Measurements from ENCODE around the gene IFNGR1. TPM values are rescaled to one million over a fixed set of nuclear protein-coding genes. Genes with fewer than 3 reads are reported as not detected.

Gene IFNGR1
- total and polyA plus RNA-seq, 2 of the 13 experiments (the other 11 are each of a cell fraction or from before 2014, with no cell fraction given): 82.8 to 87.8 TPM

- peak; percentile 84; the same call in 1 of the 2 replicates for TF ChIP-seq CBX5 (CRISPR knock-in tag; IDR thresholded peaks at IDR 0.05; ENCODE audit: borderline replicate concordance)
- peak; percentile 81; the same call in 1 of the 2 replicates for TF ChIP-seq JUND (CRISPR knock-in tag; IDR thresholded peaks at IDR 0.05)
- peak; percentile 89 for TF ChIP-seq MAX (IDR thresholded peaks at IDR 0.05)
- TF ChIP-seq RBM39 (IDR thresholded peaks at IDR 0.05; ENCODE audit: low read depth, low read length, poor library complexity, severe bottlenecking): peak; percentile 96
- peak; percentile 93 for TF ChIP-seq ZNF724P (CRISPR knock-in tag; IDR thresholded peaks at IDR 0.05; ENCODE audit: borderline replicate concordance)
- TF ChIP-seq ZNF761 (CRISPR knock-in tag; conservative IDR thresholded peaks at IDR 0.05): no peak
- no peak for TF ChIP-seq RFXANK (CRISPR knock-in tag; IDR thresholded peaks at IDR 0.05)
- peak; percentile 83; the same call in 1 of the 2 replicates for TF ChIP-seq MTERF4 (CRISPR knock-in tag; IDR thresholded peaks at IDR 0.05)
- peak; percentile 87 for TF ChIP-seq ZHX1 (CRISPR knock-in tag; IDR thresholded peaks at IDR 0.05; ENCODE audit: low read depth)
- TF ChIP-seq KLF6 (CRISPR knock-in tag; IDR thresholded peaks at IDR 0.05): peak; percentile 87
- peak; percentile 93 to 97 for TF ChIP-seq POLR2A (IDR thresholded peaks at IDR 0.05; ENCODE audit: insufficient read depth in 1 of 2, low read depth in 2 of 2, low read length in 2 of 2)
- TF ChIP-seq SMC3 (IDR thresholded peaks at IDR 0.05; ENCODE audit: low read length): no peak
- peak; percentile 98 for TF ChIP-seq RBFOX2 (IDR thresholded peaks at IDR 0.05; ENCODE audit: low read depth, low read length)
- no peak for TF ChIP-seq ZNF616 (CRISPR knock-in tag; IDR thresholded peaks at IDR 0.05; ENCODE audit: low read depth)
- TF ChIP-seq ZNF30 (CRISPR knock-in tag; IDR thresholded peaks at IDR 0.05): no peak
- TF ChIP-seq ZNF331 (CRISPR knock-in tag; IDR thresholded peaks at IDR 0.05): peak; percentile 87
- TF ChIP-seq ZNF264 (CRISPR knock-in tag; IDR thresholded peaks at IDR 0.05): no peak
- no peak for TF ChIP-seq HHEX (CRISPR knock-in tag; IDR thresholded peaks at IDR 0.05)
- TF ChIP-seq ZMAT3 (CRISPR knock-in tag; conservative IDR thresholded peaks at IDR 0.05): peak; percentile 77
- TF ChIP-seq PCBP1 (IDR thresholded peaks at IDR 0.05; ENCODE audit: borderline replicate concordance, low read depth, low read length): 0 out of 2 replicates have a peak, but pooled peaks have one; percentile 55
- no peak; the same call in none of the 2 replicates for TF ChIP-seq PRMT3 (CRISPR knock-in tag; IDR thresholded peaks at IDR 0.05; ENCODE audit: borderline replicate concordance, low read depth)
- peak; percentile 83; the same call in 1 of the 2 replicates for TF ChIP-seq MTA1 (CRISPR knock-in tag; IDR thresholded peaks at IDR 0.05; ENCODE audit: borderline replicate concordance)
- TF ChIP-seq ZBTB20 (CRISPR knock-in tag; IDR thresholded peaks at IDR 0.05; ENCODE audit: borderline replicate concordance, low read depth): no peak
- 0 out of 2 replicates have a peak, but pooled peaks have one; percentile 25 for TF ChIP-seq ZFYVE20 (CRISPR knock-in tag; IDR thresholded peaks at IDR 0.05; ENCODE audit: borderline replicate concordance, low read depth)
- TF ChIP-seq TEAD2 (CRISPR knock-in tag; IDR thresholded peaks at IDR 0.05): no peak
- TF ChIP-seq ATRX (CRISPR knock-in tag; IDR thresholded peaks at IDR 0.05; ENCODE audit: borderline replicate concordance): no peak
- peak; percentile 97 for TF ChIP-seq ZNF749 (CRISPR knock-in tag; IDR thresholded peaks at IDR 0.05; ENCODE audit: borderline replicate concordance)
These were observed at the start of gene IFNGR1 (continued) for GRCh38 chr6:137218917-137219663.

All from HepG2 (cell line).